Measurements from ENCODE around the gene CACNB1. TPM values are rescaled to one million over a fixed set of nuclear protein-coding genes. Genes with fewer than 3 reads are reported as not detected.
A peak's percentile ranks its signal among the peaks of the same experiment; 100 is the strongest.

The CACNB1 gene
- total RNA-seq, 1 experiment from 2014 or later: 20.0 TPM

DNA sequence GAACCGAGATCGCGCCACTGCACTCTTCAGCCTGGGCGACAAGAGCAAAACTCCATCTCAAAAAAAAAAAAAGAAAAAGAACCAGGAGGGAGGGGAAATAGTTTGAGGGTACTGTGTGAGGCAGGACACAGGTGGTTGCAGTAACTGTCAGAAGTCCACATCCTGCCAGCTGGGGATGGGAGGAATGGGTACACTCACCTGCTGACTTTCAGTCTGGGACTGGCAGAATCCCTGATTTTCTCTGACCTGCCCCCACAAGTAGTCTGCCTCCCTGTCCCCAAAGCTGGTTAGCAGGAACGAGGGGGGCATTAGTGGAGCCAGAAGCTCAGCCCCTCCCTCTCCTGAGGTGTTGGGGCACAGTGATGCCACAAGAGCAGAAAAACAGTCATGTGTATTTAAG lies 24.4 kb downstream of the CACNB1 start:
- no peak overlapping the region for H3K4ac ChIP-seq (ENCODE audit: low read depth, low read length)
- no peak overlapping the region for H4K5ac ChIP-seq (ENCODE audit: insufficient read length, low read depth, low read length)
- H3T11ph ChIP-seq (ENCODE audit: low read length): no peak overlapping the region
- H2BK5ac ChIP-seq (ENCODE audit: insufficient read length, low read length): no peak overlapping the region
- H3K36me3 Mint-ChIP-seq (ENCODE audit: insufficient read depth in 1 of 3, low read depth in 3 of 3): peaks cover 9 to 33% (median 18%) of the 10 kb centered on the region in 3 experiments
- H2AK5ac ChIP-seq (ENCODE audit: insufficient read length, low read length): no peak overlapping the region
- no peak overlapping the region for H3K18ac ChIP-seq (ENCODE audit: insufficient read length, low read depth, low read length)
- no peak overlapping the region for H2BK15ac ChIP-seq (ENCODE audit: low read depth, low read length)
- no peaks in the 10 kb centered on the region for H3K79me1 ChIP-seq (ENCODE audit: insufficient read depth, low read depth, low read length, poor library complexity, severe bottlenecking)
- no peaks in the 10 kb centered on the region for H4K20me1 ChIP-seq (ENCODE audit: control insufficient read depth, insufficient read depth, insufficient read length)
- H3K79me2 ChIP-seq (ENCODE audit: insufficient read depth, low read length): no peaks in the 10 kb centered on the region
- peaks cover 4 to 8% of the 10 kb centered on the region in 2 experiments; a peak in 4 of 5 replicates for H3K9me3 Mint-ChIP-seq
- H3K4me1 Mint-ChIP-seq: peaks cover 30 to 52% of the 10 kb centered on the region in 2 experiments
- DNase-seq: peak; percentile 29
- no peaks in the 10 kb centered on the region for H3K23me2 ChIP-seq (ENCODE audit: insufficient read length, low read depth, low read length, poor library complexity, severe bottlenecking)
- H3K4me1 ChIP-seq (ENCODE audit: insufficient read depth, low read length): no peaks in the 10 kb centered on the region; the same call in 1 of the 2 replicates
- no peak overlapping the region for H2BK12ac ChIP-seq (ENCODE audit: insufficient read length, low read depth, low read length)
- 0 out of 7 replicates have a peak overlapping the region, but pooled peaks of 1 of the 3 experiments have one; percentile 27 for H3K27ac Mint-ChIP-seq
- H3K23ac ChIP-seq (ENCODE audit: insufficient read length, low read depth, low read length): no peak overlapping the region
- H2BK20ac ChIP-seq (ENCODE audit: low read depth, low read length, poor library complexity, severe bottlenecking): no peak overlapping the region
- no peak overlapping the region for H3K27ac ChIP-seq (ENCODE audit: insufficient read length, low read depth, low read length)
- H3K27me3 Mint-ChIP-seq (ENCODE audit: low read depth): peaks cover 13% of the 10 kb centered on the region
- no peak overlapping the region for H3K9ac ChIP-seq (ENCODE audit: extremely low read depth, insufficient read length, low read length)
- H3K4me2 ChIP-seq (ENCODE audit: insufficient read depth, insufficient read length, low read length): no peak overlapping the region
- H4K91ac ChIP-seq (ENCODE audit: insufficient read length, low read depth, low read length): no peak overlapping the region
- TF ChIP-seq, protein P1, sequence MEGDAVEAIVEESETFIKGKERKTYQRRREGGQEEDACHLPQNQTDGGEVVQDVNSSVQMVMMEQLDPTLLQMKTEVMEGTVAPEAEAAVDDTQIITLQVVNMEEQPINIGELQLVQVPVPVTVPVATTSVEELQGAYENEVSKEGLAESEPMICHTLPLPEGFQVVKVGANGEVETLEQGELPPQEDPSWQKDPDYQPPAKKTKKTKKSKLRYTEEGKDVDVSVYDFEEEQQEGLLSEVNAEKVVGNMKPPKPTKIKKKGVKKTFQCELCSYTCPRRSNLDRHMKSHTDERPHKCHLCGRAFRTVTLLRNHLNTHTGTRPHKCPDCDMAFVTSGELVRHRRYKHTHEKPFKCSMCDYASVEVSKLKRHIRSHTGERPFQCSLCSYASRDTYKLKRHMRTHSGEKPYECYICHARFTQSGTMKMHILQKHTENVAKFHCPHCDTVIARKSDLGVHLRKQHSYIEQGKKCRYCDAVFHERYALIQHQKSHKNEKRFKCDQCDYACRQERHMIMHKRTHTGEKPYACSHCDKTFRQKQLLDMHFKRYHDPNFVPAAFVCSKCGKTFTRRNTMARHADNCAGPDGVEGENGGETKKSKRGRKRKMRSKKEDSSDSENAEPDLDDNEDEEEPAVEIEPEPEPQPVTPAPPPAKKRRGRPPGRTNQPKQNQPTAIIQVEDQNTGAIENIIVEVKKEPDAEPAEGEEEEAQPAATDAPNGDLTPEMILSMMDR (conservative IDR thresholded peaks at IDR 0.05): no peak
- no peaks in the 10 kb centered on the region for H3K27me3 ChIP-seq (ENCODE audit: insufficient read depth, low read length)
- H3K4me3 Mint-ChIP-seq: no peak overlapping the region
- no peak overlapping the region for H3K14ac ChIP-seq (ENCODE audit: insufficient read depth, low read length)
- no peak overlapping the region for H3K56ac ChIP-seq (ENCODE audit: insufficient read length, low read depth, low read length)
- no peaks in the 10 kb centered on the region for H3K9me3 ChIP-seq (ENCODE audit: control insufficient read depth, low read depth, low read length)
- no peak overlapping the region for H2AFZ ChIP-seq (ENCODE audit: low read length)
- no peak overlapping the region for H2BK120ac ChIP-seq (ENCODE audit: low read depth, low read length, poor library complexity, severe bottlenecking)
- no peak overlapping the region for H4K8ac ChIP-seq (replicated peaks; ENCODE audit: insufficient read length, low read depth, low read length)
- WGBS (ENCODE audit: extremely low coverage, insufficient read length, low lambda C conversion rate): no CpG with 5 or more reads among the region's 5 CpGs

Measured in H9 (cell line).